CD14-positive monocyte (primary cell): ENCODE results near the gene IL36RN. TPM values are rescaled to one million over a fixed set of nuclear protein-coding genes. Genes with fewer than 3 reads are reported as not detected.

Experiments
- DNase-seq, 3 donors: peaks; one replicate each; pipeline ENCODE4 v3.0.0-alpha.2; 2011 to 2022
- H2AFZ ChIP-seq: 2 replicates; pipeline ENCODE4 v1.6.0; 2012; ENCODE audit warnings: mild to moderate bottlenecking, low read depth, low read length, inconsistent platforms; ENCODE audit not compliant: insufficient read depth, poor library complexity, severe bottlenecking
- H3K27ac ChIP-seq, 2 donors: 1 replicate in 1 of 2; 2 replicates in 1 of 2; pipeline ENCODE4 v1.5.1; 2012 to 2013; ENCODE audit warnings: low read length in 2 of 2, control low read depth in 1 of 2, inconsistent platforms in 1 of 2, low read depth in 1 of 2, mild to moderate bottlenecking in 1 of 2
- H3K27me3 ChIP-seq, 2 donors: one replicate each; pipeline versions ENCODE4 v1.6.0 to v1.6.1; 2011 to 2013; ENCODE audit warnings: low read length in 2 of 2; ENCODE audit not compliant: control insufficient read depth in 2 of 2, insufficient read depth in 2 of 2
- H3K36me3 ChIP-seq, 2 donors: replicated peaks in 1 of 2; 1 replicate in 1 of 2; 2 replicates in 1 of 2; pipeline versions ENCODE4 v1.5.1 to v1.6.1; 2012 to 2013; ENCODE audit warnings: low read length in 2 of 2, control low read depth in 1 of 2, inconsistent platforms in 1 of 2, mild to moderate bottlenecking in 1 of 2; ENCODE audit not compliant: insufficient read depth in 2 of 2, control insufficient read depth in 1 of 2
- H3K4me1 ChIP-seq, 2 donors: 1 replicate in 1 of 2; 2 replicates in 1 of 2; pipeline versions ENCODE4 v1.5.1 to v1.6.1; 2012 to 2013; ENCODE audit warnings: low read length in 2 of 2, control low read depth in 1 of 2, inconsistent platforms in 1 of 2, mild to moderate bottlenecking in 1 of 2, moderate library complexity in 1 of 2; ENCODE audit not compliant: insufficient read depth in 2 of 2, control insufficient read depth in 1 of 2
- H3K4me2 ChIP-seq: replicated peaks from 2 replicates; pipeline ENCODE3; 2012; ENCODE audit warnings: low read length, moderate library complexity, mild to moderate bottlenecking; ENCODE audit not compliant: poor library complexity, severe bottlenecking; ENCODE audit errors: extremely low read depth
- H3K4me3 ChIP-seq, 3 experiments: fragments of 200-600 bp in 1 of 3; sonication (generic) in 1 of 3; replicated peaks in 1 of 3; 1 replicate in 2 of 3; 2 replicates in 1 of 3; pipeline ENCODE4 v1.5.1; 2011 to 2013; ENCODE audit warnings: low read length in 3 of 3, mild to moderate bottlenecking in 3 of 3, control low read depth in 2 of 3, low read depth in 2 of 3, inconsistent platforms in 1 of 3, moderate library complexity in 1 of 3
- H3K79me2 ChIP-seq: 2 replicates; pipeline ENCODE4 v1.6.0; 2012; ENCODE audit warnings: mild to moderate bottlenecking, control low read depth, inconsistent platforms, low read length, moderate library complexity; ENCODE audit not compliant: insufficient read depth
- H3K9ac ChIP-seq: 2 replicates; pipeline ENCODE4 v1.6.0; 2017; ENCODE audit warnings: low read length, mild to moderate bottlenecking; ENCODE audit not compliant: insufficient read depth, poor library complexity, severe bottlenecking
- H3K9me3 ChIP-seq, 2 donors: replicated peaks in 1 of 2; 1 replicate in 1 of 2; 2 replicates in 1 of 2; pipeline versions ENCODE4 v1.5.1 to v1.6.1; 2012 to 2013; ENCODE audit warnings: low read length in 2 of 2, control low read depth in 1 of 2; ENCODE audit not compliant: control insufficient read depth in 1 of 2, insufficient read depth in 1 of 2
- H4K20me1 ChIP-seq: 2 replicates; pipeline ENCODE4 v1.6.0; 2012; ENCODE audit warnings: mild to moderate bottlenecking, low read length, control low read depth, moderate library complexity; ENCODE audit not compliant: insufficient read depth
- H3K27ac Mint-ChIP-seq, 7 donors: one replicate each; pipeline ENCODE4 v1.8.0; 2020; ENCODE audit warnings: mild to moderate bottlenecking in 7 of 7, mixed read lengths in 7 of 7, moderate library complexity in 6 of 7, inconsistent platforms in 2 of 7
- H3K27me3 Mint-ChIP-seq, 3 donors: one replicate each; pipeline ENCODE4 v1.8.0; 2021 to 2022; ENCODE audit warnings: low read depth in 3 of 3, mild to moderate bottlenecking in 3 of 3, mixed read lengths in 3 of 3, moderate library complexity in 3 of 3, inconsistent platforms in 1 of 3
- H3K36me3 Mint-ChIP-seq, 2 donors: one replicate each; pipeline ENCODE4 v1.8.0; 2020; ENCODE audit warnings: mixed read lengths in 2 of 2, inconsistent platforms in 1 of 2, mild to moderate bottlenecking in 1 of 2
- H3K4me1 Mint-ChIP-seq: one replicate; pipeline ENCODE4 v1.8.0; 2020; ENCODE audit warnings: mild to moderate bottlenecking, mixed read lengths
- H3K4me3 Mint-ChIP-seq, 2 donors: one replicate each; pipeline ENCODE4 v1.8.0; 2020; ENCODE audit warnings: mild to moderate bottlenecking in 2 of 2, mixed read lengths in 2 of 2, moderate library complexity in 1 of 2
- H3K9me3 Mint-ChIP-seq, 7 donors: one replicate each; pipeline ENCODE4 v1.8.0; 2020 to 2022; ENCODE audit warnings: mixed read lengths in 7 of 7, mild to moderate bottlenecking in 6 of 7, moderate library complexity in 6 of 7, inconsistent platforms in 2 of 7
- CTCF ChIP-seq: fragments of 200-600 bp; IDR thresholded peaks from one replicate; pipeline ENCODE4 v1.8.0; 2022; ENCODE audit warnings: antibody characterized with exemption, mild to moderate bottlenecking
- WGBS: methylation state at CpG from one replicate; pipeline ENCODE4 v1.1.5; 2013; ENCODE audit warnings: missing lambda C conversion rate; ENCODE audit not compliant: insufficient coverage; 5-methylcytosine and 5-hydroxymethylcytosine counted together
- intact Hi-C, 2 donors: fragments of 100-400 bp; cut with micrococcal nuclease; formaldehyde crosslinking; loops; one replicate each; pipeline versions ENCODE4 v1.15.0 to v1.15.1; 2023
- polyA plus RNA-seq, 3 donors: library from polyadenylated mRNA; depleted of rRNA in 1 of 3; unstranded in 2 of 3; stranded (reverse) in 1 of 3; fragments of 300-500 nt in 2 of 3; fragments of >200 nt in 1 of 3; fragmentation: Illumina TruSeq in 2 of 3; gene quantifications; 1 replicate in 2 of 3; 2 replicates in 1 of 3; pipeline ENCODE4 v1.2.3, GENCODE V29; 2012 to 2021

Gene IL36RN
- polyA plus RNA-seq, 3 donors = not detected

- H3K9me3 ChIP-seq = peaks cover 0 to 2% of the 10 kb centered on the region in 2 donors
- no peaks in the 10 kb centered on the region for H4K20me1 ChIP-seq
Observed at GRCh38 chr2:113015655-113016054, 43.3 kb upstream of the IL36RN start.

GRCh38 chr2:113018509-113018908, 40.5 kb upstream of the IL36RN start:
- WGBS = 85% methylated on average over 3 of the region's 3 CpGs
- H3K27me3 Mint-ChIP-seq = peaks cover 4 to 7% (median 7%) of the 10 kb centered on the region in 3 donors

More at GRCh38 chr2:113015655-113016054, 43.3 kb upstream of the IL36RN start:
- no peak overlapping the region for H3K4me3 ChIP-seq
- Mint-ChIP-seq H3K4me1 (no peaks in the 10 kb centered on the region), H3K27me3 (peaks cover 4 to 9% (median 7%) of the 10 kb centered on the region in 3 donors), H3K9me3 (peaks cover 2 to 13% (median 6%) of the 10 kb centered on the region in 7 donors), H3K27ac (no peak overlapping the region), H3K4me3 (no peak overlapping the region), H3K36me3 (no peaks in the 10 kb centered on the region)
- no peak overlapping the region for H2AFZ ChIP-seq
- H3K27ac ChIP-seq = no peak overlapping the region
- TF ChIP-seq CTCF = no peak
- H3K4me1 ChIP-seq = no peaks in the 10 kb centered on the region
- no peaks in the 10 kb centered on the region for H3K36me3 ChIP-seq
- intact Hi-C loops = no loop called here
- no peaks in the 10 kb centered on the region for H3K79me2 ChIP-seq
- DNase-seq = no peak
- no peaks in the 10 kb centered on the region for H3K27me3 ChIP-seq
- H3K4me2 ChIP-seq = no peak overlapping the region
- H3K9ac ChIP-seq = no peak overlapping the region
- WGBS = 83% methylated on average over 1 of the region's 2 CpGs

More at GRCh38 chr2:113018509-113018908, 40.5 kb upstream of the IL36RN start:
- no peaks in the 10 kb centered on the region for H3K4me1 ChIP-seq
- no peak overlapping the region for H3K4me2 ChIP-seq
- no peak overlapping the region for H3K27ac Mint-ChIP-seq
- intact Hi-C loops = no loop called here
- no peak for DNase-seq
- no peaks in the 10 kb centered on the region for H3K4me1 Mint-ChIP-seq
- no peak overlapping the region for H3K9ac ChIP-seq
- no peak overlapping the region for H3K4me3 Mint-ChIP-seq
- no peaks in the 10 kb centered on the region for H4K20me1 ChIP-seq
- no peaks in the 10 kb centered on the region for H3K27me3 ChIP-seq
- H3K36me3 ChIP-seq = no peaks in the 10 kb centered on the region
- peaks cover 0 to 2% of the 10 kb centered on the region in 2 donors for H3K9me3 ChIP-seq
- peaks cover 2 to 13% (median 6%) of the 10 kb centered on the region in 7 donors for H3K9me3 Mint-ChIP-seq
- H2AFZ ChIP-seq = no peak overlapping the region
- H3K4me3 ChIP-seq = no peak overlapping the region
- no peaks in the 10 kb centered on the region for H3K36me3 Mint-ChIP-seq
- H3K79me2 ChIP-seq = no peaks in the 10 kb centered on the region
- no peak for TF ChIP-seq CTCF
- H3K27ac ChIP-seq = no peak overlapping the region
